Measurements from ENCODE around the gene FXYD5. TPM values are rescaled to one million over a fixed set of nuclear protein-coding genes. Genes with fewer than 3 reads are reported as not detected.

Gene FXYD5
- total and polyA plus RNA-seq, 12 donors = 13.9 to 67.4 (median 19.3) TPM

DNA sequence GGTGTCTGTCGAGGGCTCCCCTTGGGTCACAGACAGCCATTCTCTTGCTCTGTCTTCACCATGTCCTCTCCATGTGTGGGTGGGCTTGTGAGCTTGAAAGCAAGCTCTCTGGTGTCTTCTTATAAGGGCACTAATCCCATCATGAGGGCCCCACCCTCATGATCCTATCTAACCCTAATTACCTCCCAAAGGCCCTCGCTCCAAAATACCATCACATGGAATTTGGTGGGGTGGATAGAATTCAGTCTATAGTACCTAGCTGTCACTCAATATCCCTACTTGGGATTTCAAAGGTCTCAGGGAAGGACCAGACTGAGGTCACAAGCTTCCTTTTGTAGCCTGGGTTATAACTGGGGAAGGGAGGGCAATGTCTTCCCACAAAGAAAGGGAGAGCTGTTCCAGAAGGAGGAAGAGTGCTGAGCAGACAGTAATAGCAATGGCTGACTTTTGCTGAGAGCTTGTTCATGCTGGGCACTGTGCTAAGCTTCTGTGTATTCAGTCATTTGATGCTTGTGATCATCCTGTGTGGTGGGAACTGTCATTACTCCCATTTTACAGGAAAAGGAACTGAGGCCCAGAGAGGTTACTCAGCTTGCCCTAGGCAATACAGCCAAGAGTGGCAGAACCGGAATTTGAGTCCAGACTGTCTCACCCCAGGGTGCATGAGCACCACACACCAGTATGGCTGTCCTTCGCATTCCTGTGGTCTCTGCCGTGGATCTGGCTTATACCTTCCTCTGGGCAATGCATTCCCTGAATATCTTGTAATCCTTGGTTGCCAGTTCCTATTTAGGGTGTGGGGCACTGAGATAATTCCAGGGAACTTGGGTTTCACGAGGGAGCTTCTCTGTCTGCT is 8.2 kb downstream of the FXYD5 start:
- peaks cover 0 to 51% (median 29%) of the 10 kb centered on the region in 11 donors for H3K9me3 ChIP-seq
- TF ChIP-seq, protein P1, sequence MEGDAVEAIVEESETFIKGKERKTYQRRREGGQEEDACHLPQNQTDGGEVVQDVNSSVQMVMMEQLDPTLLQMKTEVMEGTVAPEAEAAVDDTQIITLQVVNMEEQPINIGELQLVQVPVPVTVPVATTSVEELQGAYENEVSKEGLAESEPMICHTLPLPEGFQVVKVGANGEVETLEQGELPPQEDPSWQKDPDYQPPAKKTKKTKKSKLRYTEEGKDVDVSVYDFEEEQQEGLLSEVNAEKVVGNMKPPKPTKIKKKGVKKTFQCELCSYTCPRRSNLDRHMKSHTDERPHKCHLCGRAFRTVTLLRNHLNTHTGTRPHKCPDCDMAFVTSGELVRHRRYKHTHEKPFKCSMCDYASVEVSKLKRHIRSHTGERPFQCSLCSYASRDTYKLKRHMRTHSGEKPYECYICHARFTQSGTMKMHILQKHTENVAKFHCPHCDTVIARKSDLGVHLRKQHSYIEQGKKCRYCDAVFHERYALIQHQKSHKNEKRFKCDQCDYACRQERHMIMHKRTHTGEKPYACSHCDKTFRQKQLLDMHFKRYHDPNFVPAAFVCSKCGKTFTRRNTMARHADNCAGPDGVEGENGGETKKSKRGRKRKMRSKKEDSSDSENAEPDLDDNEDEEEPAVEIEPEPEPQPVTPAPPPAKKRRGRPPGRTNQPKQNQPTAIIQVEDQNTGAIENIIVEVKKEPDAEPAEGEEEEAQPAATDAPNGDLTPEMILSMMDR (IDR thresholded peaks at IDR 0.05) = no peak
- no peak for ATAC-seq
- no peaks in the 10 kb centered on the region for H3K27me3 ChIP-seq
- intact Hi-C loops (cut with DNase I) = no loop called here
- WGBS, 2 donors = 75 to 87% methylated on average over 6 of the region's 6 CpGs
- no peak overlapping the region for H3K27ac ChIP-seq
- H3K4me1 ChIP-seq = peaks cover 0 to 10% (median 0%) of the 10 kb centered on the region in 9 donors
- peaks cover 0 to 99% (median 46%) of the 10 kb centered on the region in 9 donors for H3K36me3 ChIP-seq
- DNase-seq = no peak
- H3K4me3 ChIP-seq = no peak overlapping the region

DNA sequence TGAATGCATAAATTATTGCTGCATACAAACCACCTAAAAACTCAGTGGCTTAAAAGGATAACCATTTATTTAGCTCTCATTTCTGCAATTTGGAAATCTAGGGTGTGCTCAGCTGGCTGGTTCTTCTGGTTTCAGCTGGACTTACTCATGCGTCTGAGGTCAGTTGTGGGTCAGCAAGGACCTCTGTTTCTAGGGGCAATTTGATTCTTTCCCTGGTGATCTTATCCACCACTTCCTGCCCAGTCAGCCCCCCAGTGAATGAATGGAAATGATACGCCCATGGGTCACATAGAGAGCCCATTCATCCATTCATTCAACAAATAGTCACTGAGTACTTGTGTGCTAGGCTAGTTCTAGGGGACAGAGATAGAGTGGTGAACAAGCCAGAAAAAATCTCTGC is 9.9 kb downstream of the FXYD5 start:
- WGBS, 2 donors = 48 to 91% methylated on average over 2 of the region's 2 CpGs
- Histone ChIP-seq H3K4me1 (peaks cover 0 to 12% (median 0%) of the 10 kb centered on the region in 9 donors), H3K36me3 (peaks cover 0 to 99% (median 46%) of the 10 kb centered on the region in 9 donors), H3K9me3 (peaks cover 0 to 51% (median 29%) of the 10 kb centered on the region in 11 donors), H3K27ac (no peak overlapping the region), H3K4me3 (no peak overlapping the region), H3K27me3 (no peaks in the 10 kb centered on the region)
- DNase-seq (no peak), ATAC-seq (no peak)
- intact Hi-C loops (cut with DNase I) = no loop called here
- TF ChIP-seq, protein P1 (IDR thresholded peaks at IDR 0.05) = no peak

GRCh38 chr19:35165200-35166058 is 10.9 kb downstream of the FXYD5 start:
- TF ChIP-seq, protein P1 (IDR thresholded peaks at IDR 0.05) = no peak
- no peaks in the 10 kb centered on the region for H3K27me3 ChIP-seq
- peaks cover 0 to 12% (median 0%) of the 10 kb centered on the region in 9 donors for H3K4me1 ChIP-seq
- peaks cover 0 to 99% (median 46%) of the 10 kb centered on the region in 9 donors for H3K36me3 ChIP-seq
- H3K9me3 ChIP-seq = peaks cover 0 to 51% (median 29%) of the 10 kb centered on the region in 11 donors
- no peak overlapping the region for H3K27ac ChIP-seq
- no peak for ATAC-seq
- WGBS, 2 donors = 65 to 70% methylated on average over 5 of the region's 5 CpGs
- no peak overlapping the region for H3K4me3 ChIP-seq
- no peak for DNase-seq
- intact Hi-C loops (cut with DNase I) = no loop called here
